IMR-90 (cell line): ENCODE measurements around the gene CALML3. TPM values are rescaled to one million over a fixed set of nuclear protein-coding genes. Genes with fewer than 3 reads are reported as not detected.

ENCODE experiments used
- ATAC-seq: fragments of 200-7000 bp; cut with Tn5 transposase; 2 replicates; pipeline ENCODE4 v1.9.1; 2020; ENCODE audit warnings: low read depth, mild to moderate bottlenecking, moderate library complexity
- BruUV-seq: library from RNA; stranded (reverse); fragments of 400-500 nt; replicated peaks from 2 replicates; lab custom pipeline; 2021; lab: Mats Ljungman, UMichigan
- CTCF ChIA-PET: fragments of 300-600 bp; formaldehyde crosslinking; extraction: SDS; loops from one replicate; lab custom pipeline; 2021; ENCODE audit warnings: antibody characterized with exemption; lab: Yijun Ruan, JAX
- POLR2A ChIA-PET: fragments of 300-600 bp; sonication (Branson Sonifier 250); formaldehyde crosslinking; loops from one replicate; lab custom pipeline; 2022; ENCODE audit warnings: antibody characterized with exemption; ENCODE audit not compliant: unreplicated experiment; lab: Charles Lee
- DNase-seq: peaks from one replicate; pipeline ENCODE4 v3.0.0; 2013
- H2AFZ ChIP-seq: replicated peaks from 2 replicates; pipeline ENCODE3; 2013; ENCODE audit warnings: low read length, mild to moderate bottlenecking; ENCODE audit not compliant: poor library complexity
- H2AK5ac ChIP-seq: 2 replicates; pipeline ENCODE4 v1.6.1; 2013; ENCODE audit warnings: low read depth, low read length, inconsistent platforms
- H2AK9ac ChIP-seq: replicated peaks from 2 replicates; pipeline ENCODE3; 2013; ENCODE audit warnings: mild to moderate bottlenecking, low read depth, low read length, moderate library complexity; ENCODE audit not compliant: poor library complexity
- H2BK120ac ChIP-seq: 2 replicates; pipeline ENCODE4 v1.6.1; 2013; ENCODE audit warnings: low read depth, low read length, inconsistent platforms
- H2BK15ac ChIP-seq: 3 replicates; pipeline ENCODE4 v1.6.1; 2013; ENCODE audit warnings: low read depth, low read length, inconsistent platforms
- H2BK20ac ChIP-seq: 2 replicates; pipeline ENCODE4 v1.6.1; 2013; ENCODE audit warnings: low read depth, mild to moderate bottlenecking, inconsistent platforms, low read length, moderate library complexity
- H2BK5ac ChIP-seq: 2 replicates; pipeline ENCODE4 v1.6.1; 2013; ENCODE audit warnings: mild to moderate bottlenecking, low read depth, low read length, inconsistent platforms; ENCODE audit not compliant: poor library complexity, severe bottlenecking
- H3K14ac ChIP-seq: replicated peaks from 2 replicates; pipeline ENCODE4 v1.6.1; 2013; ENCODE audit warnings: low read depth, low read length, inconsistent platforms
- H3K18ac ChIP-seq: 2 replicates; pipeline ENCODE4 v1.6.1; 2013; ENCODE audit warnings: low read depth, low read length, control low read depth
- H3K23ac ChIP-seq: 2 replicates; pipeline ENCODE4 v1.6.1; 2013; ENCODE audit warnings: low read depth, low read length, inconsistent platforms
- H3K27ac ChIP-seq: 2 replicates; pipeline ENCODE4 v1.5.1; 2013; ENCODE audit warnings: mild to moderate bottlenecking, control low read depth, low read length; ENCODE audit not compliant: insufficient read depth
- H3K27me3 ChIP-seq: 2 replicates; pipeline ENCODE4 v1.6.1; 2013; ENCODE audit warnings: low read length; ENCODE audit not compliant: control insufficient read depth, insufficient read depth
- H3K36me3 ChIP-seq: 2 replicates; pipeline ENCODE4 v1.6.1; 2013; ENCODE audit warnings: low read length, mixed read lengths; ENCODE audit not compliant: control insufficient read depth, insufficient read depth
- H3K4ac ChIP-seq: 2 replicates; pipeline ENCODE4 v1.6.1; 2013; ENCODE audit warnings: low read depth, low read length, inconsistent platforms
- H3K4me1 ChIP-seq: 2 replicates; pipeline ENCODE4 v1.6.1; 2013; ENCODE audit warnings: low read length, mixed read lengths; ENCODE audit not compliant: control insufficient read depth, insufficient read depth
- H3K4me2 ChIP-seq: 2 replicates; pipeline ENCODE4 v1.6.1; 2013; ENCODE audit warnings: low read depth, mild to moderate bottlenecking, control low read depth, low read length, moderate library complexity
- H3K4me3 ChIP-seq: 2 replicates; pipeline ENCODE4 v1.5.1; 2013; ENCODE audit warnings: low read depth, mild to moderate bottlenecking, control low read depth, low read length, moderate library complexity; ENCODE audit not compliant: insufficient read depth
- H3K56ac ChIP-seq: 2 replicates; pipeline ENCODE4 v1.6.1; 2013; ENCODE audit warnings: low read length, inconsistent platforms; ENCODE audit not compliant: insufficient read depth; ENCODE audit errors: extremely low read depth
- H3K79me1 ChIP-seq, 2 experiments: 2 replicates each; pipeline ENCODE4 v1.6.1; 2013; ENCODE audit warnings: low read length in 2 of 2, inconsistent platforms in 1 of 2, low read depth in 1 of 2
- H3K9ac ChIP-seq: 2 replicates; pipeline ENCODE4 v1.6.1; 2013; ENCODE audit warnings: low read depth, low read length, control low read depth
- H3K9me1 ChIP-seq: 2 replicates; pipeline ENCODE4 v1.6.1; 2013; ENCODE audit warnings: low read length, inconsistent platforms; ENCODE audit not compliant: insufficient read depth
- H3K9me3 ChIP-seq: 2 replicates; pipeline ENCODE4 v1.6.1; 2013; ENCODE audit warnings: low read length; ENCODE audit not compliant: control insufficient read depth, insufficient read depth
- H4K20me1 ChIP-seq: 2 replicates; pipeline ENCODE4 v1.6.1; 2013; ENCODE audit warnings: low read length, inconsistent platforms; ENCODE audit not compliant: insufficient read depth
- H4K5ac ChIP-seq: 2 replicates; pipeline ENCODE4 v1.6.1; 2013; ENCODE audit warnings: mild to moderate bottlenecking, low read depth, low read length, control low read depth
- H4K8ac ChIP-seq, 2 experiments: 2 replicates each; pipeline ENCODE4 v1.6.1; 2013; ENCODE audit warnings: low read depth in 2 of 2, low read length in 2 of 2, control low read depth in 1 of 2, inconsistent platforms in 1 of 2
- H4K91ac ChIP-seq: 2 replicates; pipeline ENCODE4 v1.6.1; 2013; ENCODE audit warnings: low read depth, low read length, inconsistent platforms; ENCODE audit not compliant: insufficient read depth
- BHLHE40 ChIP-seq: fragments of 150-350 bp; IDR thresholded peaks from 2 replicates; pipeline ENCODE4 v1.6.1; 2016; ENCODE audit warnings: mild to moderate bottlenecking, low read depth, low read length
- CHD1 ChIP-seq: IDR thresholded peaks from 2 replicates; pipeline ENCODE4 v1.6.1; 2012; ENCODE audit warnings: low read depth, low read length, improper control_type of control experiment
- MXI1 ChIP-seq: IDR thresholded peaks from 2 replicates; pipeline ENCODE4 v1.6.1; 2012; ENCODE audit warnings: low read depth, mild to moderate bottlenecking, low read length, moderate library complexity, borderline replicate concordance
- NFE2L2 ChIP-seq: fragments of 150-350 bp; IDR thresholded peaks from 2 replicates; pipeline ENCODE4 v1.6.1; 2016; ENCODE audit warnings: low read depth, mild to moderate bottlenecking, low read length
- POLR2A ChIP-seq: IDR thresholded peaks from 2 replicates; pipeline ENCODE4 v1.6.1; 2012; ENCODE audit warnings: mild to moderate bottlenecking, low read depth, low read length
- RAD21 ChIP-seq: IDR thresholded peaks from 2 replicates; pipeline ENCODE4 v1.6.1; 2012; ENCODE audit warnings: low read length, improper control_type of control experiment
- RCOR1 ChIP-seq: IDR thresholded peaks from 2 replicates; pipeline ENCODE4 v1.6.1; 2012; ENCODE audit warnings: mild to moderate bottlenecking, low read length, improper control_type of control experiment; ENCODE audit not compliant: insufficient replicate concordance
- RFX5 ChIP-seq: IDR thresholded peaks from 2 replicates; pipeline ENCODE4 v1.8.0; 2012; ENCODE audit warnings: low read depth, mild to moderate bottlenecking, low read length, moderate library complexity
- SMC3 ChIP-seq: fragments of 150-350 bp; IDR thresholded peaks from 2 replicates; pipeline ENCODE4 v1.6.1; 2016; ENCODE audit warnings: low read depth, mild to moderate bottlenecking, antibody characterized with exemption, low read length, moderate library complexity
- WGBS, 2 experiments: methylation state at CpG; one replicate each; pipeline versions ENCODE4 v1.1.5 to v1.1.7; 2013; ENCODE audit warnings: missing lambda C conversion rate in 2 of 2; ENCODE audit not compliant: insufficient read length in 1 of 2; ENCODE audit errors: extremely low coverage in 2 of 2; 5-methylcytosine and 5-hydroxymethylcytosine counted together
- dilution Hi-C: fragments of 300-500 bp; cut with HindIII; formaldehyde crosslinking; loops from one replicate; pipeline ENCODE4 v1.14.3; 2018; ENCODE audit warnings: low sequenced_read_pairs; ENCODE audit not compliant: unreplicated experiment
- in situ Hi-C: fragments of 300-500 bp; cut with MboI; formaldehyde crosslinking; loops from 3 replicates; pipeline ENCODE4 v1.14.3; 2019; ENCODE audit warnings: low sequenced_read_pairs, inconsistent platforms, mixed read lengths
- intact Hi-C: fragments of 100-400 bp; cut with micrococcal nuclease; formaldehyde crosslinking; loops from 2 replicates; pipeline ENCODE4 v1.10.0; 2022
- polyA plus RNA-seq, 3 experiments: library from polyadenylated mRNA; depleted of rRNA; stranded (reverse); fragments of >200 nt; gene quantifications; 2 replicates each; pipeline ENCODE4 v1.2.3, GENCODE V29; 2012; ENCODE audit warnings: low replicate concordance in 1 of 3
- total RNA-seq: library from RNA; depleted of rRNA; stranded (reverse); fragments of >200 nt; gene quantifications from 2 replicates; pipeline ENCODE4 v1.2.3, GENCODE V29; 2012
- TF ChIP-seq, protein P1 (sequence below): fragments of 150-350 bp; IDR thresholded peaks from 2 replicates; pipeline ENCODE4 v1.6.1; 2017; ENCODE audit warnings: mild to moderate bottlenecking, antibody characterized with exemption, low read length, low read depth
- TF ChIP-seq, protein P2 (sequence below): fragments of 150-350 bp; IDR thresholded peaks from 2 replicates; pipeline ENCODE4 v1.6.1; 2016; ENCODE audit warnings: low read depth, mild to moderate bottlenecking, low read length, moderate library complexity, borderline replicate concordance
- TF ChIP-seq, protein P3 (sequence below): conservative IDR thresholded peaks from 2 replicates; pipeline ENCODE4 v1.5.1; 2012; ENCODE audit warnings: mild to moderate bottlenecking, low read depth, low read length, improper control_type of control experiment

The CALML3 gene
- total and polyA plus RNA-seq, 2 of the 4 experiments (the other 2 are of a cell fraction), result not detected

DNA sequence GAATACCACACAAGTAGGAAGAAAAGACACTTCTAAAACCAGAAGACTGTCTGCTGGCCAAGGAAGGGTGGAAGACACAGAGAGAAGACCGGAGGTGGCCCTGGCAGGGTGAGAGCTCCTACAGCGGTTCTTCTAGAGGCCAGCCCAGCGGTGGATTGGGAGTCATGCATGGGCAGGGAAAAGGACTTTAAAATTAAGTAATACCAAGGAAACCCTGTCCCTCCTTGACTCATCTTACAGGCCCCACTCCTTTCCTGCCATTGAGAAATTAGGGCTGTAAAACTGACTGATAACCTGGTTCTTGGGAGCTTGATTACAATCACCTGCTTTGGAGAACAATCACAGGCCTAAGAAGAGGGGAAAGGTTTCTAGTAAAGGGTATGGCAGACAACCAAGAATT, 16.1 kb downstream of the CALML3 start:
- H2AK5ac ChIP-seq, result no peak overlapping the region
- H3K4me1 ChIP-seq, result peaks cover 15% of the 10 kb centered on the region
- no peak overlapping the region for H3K4ac ChIP-seq
- no peak overlapping the region for H4K5ac ChIP-seq
- no peak overlapping the region for H4K91ac ChIP-seq
- WGBS, 2 experiments, result no CpG with 5 or more reads among the region's 3 CpGs
- H3K4me3 ChIP-seq, result no peak overlapping the region
- TF ChIP-seq POLR2A (no peak), RFX5 (no peak), MXI1 (no peak), NFE2L2 (no peak), CHD1 (no peak), BHLHE40 (no peak), RCOR1 (no peak), RAD21 (no peak), SMC3 (no peak)
- TF ChIP-seq, protein P1, sequence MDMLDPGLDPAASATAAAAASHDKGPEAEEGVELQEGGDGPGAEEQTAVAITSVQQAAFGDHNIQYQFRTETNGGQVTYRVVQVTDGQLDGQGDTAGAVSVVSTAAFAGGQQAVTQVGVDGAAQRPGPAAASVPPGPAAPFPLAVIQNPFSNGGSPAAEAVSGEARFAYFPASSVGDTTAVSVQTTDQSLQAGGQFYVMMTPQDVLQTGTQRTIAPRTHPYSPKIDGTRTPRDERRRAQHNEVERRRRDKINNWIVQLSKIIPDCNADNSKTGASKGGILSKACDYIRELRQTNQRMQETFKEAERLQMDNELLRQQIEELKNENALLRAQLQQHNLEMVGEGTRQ, result no peak
- TF ChIP-seq, protein P2, sequence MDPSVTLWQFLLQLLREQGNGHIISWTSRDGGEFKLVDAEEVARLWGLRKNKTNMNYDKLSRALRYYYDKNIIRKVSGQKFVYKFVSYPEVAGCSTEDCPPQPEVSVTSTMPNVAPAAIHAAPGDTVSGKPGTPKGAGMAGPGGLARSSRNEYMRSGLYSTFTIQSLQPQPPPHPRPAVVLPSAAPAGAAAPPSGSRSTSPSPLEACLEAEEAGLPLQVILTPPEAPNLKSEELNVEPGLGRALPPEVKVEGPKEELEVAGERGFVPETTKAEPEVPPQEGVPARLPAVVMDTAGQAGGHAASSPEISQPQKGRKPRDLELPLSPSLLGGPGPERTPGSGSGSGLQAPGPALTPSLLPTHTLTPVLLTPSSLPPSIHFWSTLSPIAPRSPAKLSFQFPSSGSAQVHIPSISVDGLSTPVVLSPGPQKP, result no peak
- TF ChIP-seq, protein P3, sequence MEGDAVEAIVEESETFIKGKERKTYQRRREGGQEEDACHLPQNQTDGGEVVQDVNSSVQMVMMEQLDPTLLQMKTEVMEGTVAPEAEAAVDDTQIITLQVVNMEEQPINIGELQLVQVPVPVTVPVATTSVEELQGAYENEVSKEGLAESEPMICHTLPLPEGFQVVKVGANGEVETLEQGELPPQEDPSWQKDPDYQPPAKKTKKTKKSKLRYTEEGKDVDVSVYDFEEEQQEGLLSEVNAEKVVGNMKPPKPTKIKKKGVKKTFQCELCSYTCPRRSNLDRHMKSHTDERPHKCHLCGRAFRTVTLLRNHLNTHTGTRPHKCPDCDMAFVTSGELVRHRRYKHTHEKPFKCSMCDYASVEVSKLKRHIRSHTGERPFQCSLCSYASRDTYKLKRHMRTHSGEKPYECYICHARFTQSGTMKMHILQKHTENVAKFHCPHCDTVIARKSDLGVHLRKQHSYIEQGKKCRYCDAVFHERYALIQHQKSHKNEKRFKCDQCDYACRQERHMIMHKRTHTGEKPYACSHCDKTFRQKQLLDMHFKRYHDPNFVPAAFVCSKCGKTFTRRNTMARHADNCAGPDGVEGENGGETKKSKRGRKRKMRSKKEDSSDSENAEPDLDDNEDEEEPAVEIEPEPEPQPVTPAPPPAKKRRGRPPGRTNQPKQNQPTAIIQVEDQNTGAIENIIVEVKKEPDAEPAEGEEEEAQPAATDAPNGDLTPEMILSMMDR, result no peak
- H2BK15ac ChIP-seq, result no peak overlapping the region
- dilution Hi-C loops, result no loop called here
- H2BK5ac ChIP-seq, result no peak overlapping the region
- CTCF ChIA-PET, result no interaction called here
- no peak for ATAC-seq
- peaks cover 7% of the 10 kb centered on the region; the same call in 1 of the 2 replicates for H3K9me3 ChIP-seq
- H4K20me1 ChIP-seq, result no peaks in the 10 kb centered on the region
- intact Hi-C loops, result no loop called here
- in situ Hi-C loops, result no loop called here
- no peak overlapping the region for H3K9ac ChIP-seq
- H3K18ac ChIP-seq, result no peak overlapping the region
- H2AFZ ChIP-seq, result no peak overlapping the region
- H2BK120ac ChIP-seq, result no peak overlapping the region
- H3K27ac ChIP-seq, result no peak overlapping the region
- H3K9me1 ChIP-seq, result peaks cover 11% of the 10 kb centered on the region; the same call in 1 of the 2 replicates
- no peak overlapping the region for H3K14ac ChIP-seq
- H3K36me3 ChIP-seq, result no peaks in the 10 kb centered on the region
- no peak overlapping the region for H4K8ac ChIP-seq
- 0 out of 4 replicates have a peak, but pooled peaks cover 0 to 4% of the 10 kb centered on the region in 2 experiments for H3K79me1 ChIP-seq
- no peak overlapping the region for H2BK20ac ChIP-seq
- BruUV-seq, result no TSS peak
- no peaks in the 10 kb centered on the region for H3K27me3 ChIP-seq
- H3K23ac ChIP-seq, result no peak overlapping the region
- H3K4me2 ChIP-seq, result no peak overlapping the region
- no peak overlapping the region for H2AK9ac ChIP-seq
- H3K56ac ChIP-seq, result no peak overlapping the region
- POLR2A ChIA-PET, result no interaction called here
- DNase-seq, result no peak
